ENCODE measurements around the gene MN1. TPM values are rescaled to one million over a fixed set of nuclear protein-coding genes. Genes with fewer than 3 reads are reported as not detected.

MN1 gene
- total and polyA plus RNA-seq, 2 of the 8 experiments (the other 6 are each of a cell fraction or from before 2014, with no cell fraction given) = 3.1 to 4.9 TPM

- no peak overlapping the region for H2BK15ac ChIP-seq (ENCODE audit: low read length)
- no peak overlapping the region for H4K5ac ChIP-seq (ENCODE audit: insufficient read length, low read depth, low read length)
- peaks cover 0 to 7% of the 10 kb centered on the region in 2 experiments for H4K20me1 ChIP-seq (replicated peaks in 1 of 2; ENCODE audit: control insufficient read depth in 1 of 2, insufficient read depth in 2 of 2, low read length in 2 of 2)
- no peak overlapping the region for H3K9ac ChIP-seq (replicated peaks in 1 of 4; ENCODE audit: extremely low read depth in 1 of 4, low read depth in 3 of 4, low read length in 3 of 4)
- H3K14ac ChIP-seq (ENCODE audit: insufficient read length) = no peak overlapping the region
- H3K79me1 ChIP-seq (ENCODE audit: low read depth, low read length) = peaks cover 18% of the 10 kb centered on the region
- no peaks in the 10 kb centered on the region; a peak in 1 of 7 replicates for H3K27me3 ChIP-seq (replicated peaks in 1 of 4; ENCODE audit: control insufficient read depth in 3 of 4, extremely low read depth in 1 of 4, insufficient read depth in 3 of 4, low read length in 3 of 4)
- H3K27ac ChIP-seq (ENCODE audit: low read depth, low read length) = no peak overlapping the region
- 0 out of 2 replicates have a peak overlapping the region, but pooled peaks have one; percentile 4 for H3K18ac ChIP-seq (ENCODE audit: extremely low read depth, low read length)
- H3K56ac ChIP-seq (replicated peaks; ENCODE audit: insufficient read length, low read depth, low read length) = no peak overlapping the region
- H2BK12ac ChIP-seq (ENCODE audit: low read depth, low read length) = no peak overlapping the region
- FAIRE-seq = no peak
- TF ChIP-seq SP4 (IDR thresholded peaks at IDR 0.05; ENCODE audit: low read length) = no peak
- peak; percentile 29 to 55 (median 52) for TF ChIP-seq CTCF (IDR thresholded peaks at IDR 0.05; ENCODE audit: control extremely low read depth in 1 of 3, insufficient read depth in 1 of 3, low read depth in 1 of 3, low read length in 3 of 3)
- TF ChIP-seq RAD21 (IDR thresholded peaks at IDR 0.05 in 1 of 2, conservative IDR thresholded peaks at IDR 0.05 in 1 of 2; ENCODE audit: low read depth in 2 of 2, low read length in 2 of 2) = peak; percentile 37 to 49
- TF ChIP-seq RFX5 (IDR thresholded peaks at IDR 0.05; ENCODE audit: borderline replicate concordance, low read depth, low read length) = no peak
- TF ChIP-seq SAP30 (IDR thresholded peaks at IDR 0.05; ENCODE audit: insufficient read depth, insufficient replicate concordance, low read length) = no peak
- H3K4me2 ChIP-seq (ENCODE audit: insufficient read depth in 1 of 2, low read depth in 2 of 2, low read length in 2 of 2) = no peak overlapping the region
- no peak overlapping the region for H2BK20ac ChIP-seq (ENCODE audit: low read length)
- H3K9me3 ChIP-seq (ENCODE audit: insufficient read depth in 2 of 2, low read depth in 1 of 2, low read length in 1 of 2) = no peaks in the 10 kb centered on the region
- no peak overlapping the region for H3K4me3 ChIP-seq (ENCODE audit: extremely low read depth in 1 of 4, insufficient read depth in 2 of 4, low read depth in 3 of 4, low read length in 4 of 4)
- no peak overlapping the region for H2AFZ ChIP-seq (ENCODE audit: low read length)
- H3K23me2 ChIP-seq (ENCODE audit: low read depth, low read length) = no peaks in the 10 kb centered on the region
- CTCF ChIA-PET (ENCODE audit: partially characterized antibody) = interaction anchor here (0.7 to 1.6 kb wide), 9 partner anchors 8 to 76 kb away, joined by 3 to 4 read pairs (median 4); no protein-coding TSS in a partner anchor
- POLR2A ChIA-PET (ENCODE audit: partially characterized antibody) = interaction anchor here (0.7 to 1.6 kb wide), 2 partner anchors 17 to 77 kb away, joined by 3 to 5 read pairs; no protein-coding TSS in a partner anchor
- peaks cover 0 to 9% (median 4%) of the 10 kb centered on the region in 4 experiments; a peak in 6 of 7 replicates for H3K4me1 ChIP-seq (replicated peaks in 1 of 4; ENCODE audit: control insufficient read depth in 3 of 4, insufficient read depth in 4 of 4, low read length in 3 of 4)
- H3K79me2 ChIP-seq (ENCODE audit: control insufficient read depth in 1 of 2, insufficient read depth in 2 of 2, low read length in 2 of 2) = peaks cover 11 to 54% of the 10 kb centered on the region in 2 experiments
- H3K23ac ChIP-seq (ENCODE audit: insufficient read length) = no peak overlapping the region
- no peak overlapping the region for H4K8ac ChIP-seq (ENCODE audit: extremely low read depth, insufficient read depth, low read length)
- H2BK120ac ChIP-seq (replicated peaks; ENCODE audit: low read depth, low read length) = no peak overlapping the region
- WGBS, 2 experiments (ENCODE audit: extremely low coverage in 1 of 2, insufficient coverage in 1 of 2, insufficient read length in 1 of 2, insufficient replicate concordance in 2 of 2, low coverage in 1 of 2, low lambda C conversion rate in 2 of 2, missing lambda C conversion rate in 1 of 2) = 83% methylated on average over 10 of the region's 10 CpGs; no CpG with 5 or more reads in 1 of the 2 experiments
- H2BK5ac ChIP-seq (ENCODE audit: low read depth, low read length) = no peak overlapping the region
- peaks cover 0 to 3% (median under 1%) of the 10 kb centered on the region in 4 experiments; a peak in 1 of 8 replicates for H3K36me3 ChIP-seq (ENCODE audit: control insufficient read depth in 2 of 4, insufficient read depth in 4 of 4, low read length in 3 of 4)
- no peak overlapping the region for H4K91ac ChIP-seq (replicated peaks; ENCODE audit: insufficient read length, low read length)
- no peak overlapping the region for H3K4ac ChIP-seq (replicated peaks; ENCODE audit: insufficient read length, low read depth, low read length)
- no peak for DNase-seq (ENCODE audit: low read depth in 1 of 2, low spot score in 2 of 2)
- no peak overlapping the region for H2AK5ac ChIP-seq (ENCODE audit: low read depth, low read length)
Observed at GRCh38 chr22:27715106-27715505, 86.5 kb downstream of the MN1 start.
